ENCODE data around the gene CLMP.
"Not testable (repeated sequence)": the region's sequence is repeated elsewhere in the genome, so short reads cannot be mapped to it uniquely, and the experiment has no call there.

CLMP gene

DNA sequence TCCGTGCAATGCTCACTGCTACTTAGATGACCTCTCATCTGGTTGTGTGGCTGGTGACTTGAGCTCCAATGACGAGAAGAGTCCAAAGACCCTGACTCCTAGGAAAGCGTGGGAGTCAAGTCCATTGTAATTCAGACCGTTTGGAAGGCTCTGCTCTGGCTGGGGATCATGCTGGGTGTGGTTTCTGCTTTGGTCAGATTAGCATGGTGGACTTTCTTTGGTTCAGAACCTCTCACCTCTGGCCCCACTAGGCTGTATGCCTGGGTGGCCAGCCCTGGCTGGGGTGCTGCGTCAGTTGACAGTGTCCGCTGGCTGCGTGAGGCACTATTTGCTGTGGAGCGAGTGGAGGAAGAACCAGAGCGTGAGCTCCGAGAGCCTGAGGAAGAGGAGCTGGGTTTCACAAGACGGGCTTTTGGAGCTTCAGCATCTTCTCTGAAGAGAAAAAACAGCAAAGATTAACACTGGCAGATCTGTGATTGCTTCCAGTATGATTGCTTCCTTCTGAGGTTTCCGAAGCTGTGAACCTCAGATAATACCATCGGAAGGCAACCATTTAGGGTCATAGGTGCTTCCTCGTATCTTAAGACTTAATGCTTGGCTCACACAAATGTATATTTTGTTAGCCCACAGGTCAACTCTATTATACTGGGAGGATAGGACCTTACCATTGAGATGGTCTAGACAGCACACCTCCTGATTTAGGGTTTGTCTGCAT lies 121.5 kb downstream of the CLMP start:
- no peak for DNase-seq

DNA sequence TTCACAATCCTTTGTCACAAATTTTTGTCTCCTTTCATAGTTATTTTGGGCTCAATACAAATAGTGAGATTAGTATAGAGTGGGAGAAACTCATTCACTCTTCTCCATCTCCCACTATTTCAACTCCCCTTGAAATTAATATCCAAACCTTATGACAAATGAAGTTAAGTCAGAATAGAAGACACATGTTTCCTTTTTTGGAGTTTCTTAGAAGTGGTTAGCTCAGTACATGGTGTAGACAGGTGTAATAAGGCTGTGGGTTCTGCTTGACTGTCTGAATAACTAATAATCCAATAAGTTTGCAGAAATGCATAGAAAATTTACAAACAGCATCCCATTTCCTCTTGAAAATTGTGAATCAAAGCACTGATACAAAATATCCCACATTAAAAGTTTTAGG lies 122.3 kb downstream of the CLMP start:
- no peak for DNase-seq

DNA sequence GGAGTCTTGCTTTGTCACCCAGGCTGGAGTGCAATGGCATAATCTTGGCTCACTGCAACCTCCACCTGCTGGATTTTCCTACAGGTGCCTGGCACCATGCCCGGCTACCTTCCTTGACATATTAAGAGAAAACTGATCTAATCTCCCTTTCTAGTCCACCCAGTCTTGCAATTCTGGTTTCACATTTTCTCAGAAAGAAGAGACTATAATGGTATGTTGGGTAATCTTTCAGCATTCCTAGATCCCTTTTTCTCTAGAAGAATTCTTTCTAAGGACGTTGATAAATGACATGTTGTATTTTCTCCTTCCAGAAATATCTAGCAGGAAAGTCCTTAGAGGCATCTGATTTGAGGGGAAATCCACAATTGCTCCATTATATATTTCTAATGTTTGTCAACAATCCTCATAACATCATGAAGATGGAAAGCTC lies 122.7 kb downstream of the CLMP start:
- DNase-seq = no peak

DNA sequence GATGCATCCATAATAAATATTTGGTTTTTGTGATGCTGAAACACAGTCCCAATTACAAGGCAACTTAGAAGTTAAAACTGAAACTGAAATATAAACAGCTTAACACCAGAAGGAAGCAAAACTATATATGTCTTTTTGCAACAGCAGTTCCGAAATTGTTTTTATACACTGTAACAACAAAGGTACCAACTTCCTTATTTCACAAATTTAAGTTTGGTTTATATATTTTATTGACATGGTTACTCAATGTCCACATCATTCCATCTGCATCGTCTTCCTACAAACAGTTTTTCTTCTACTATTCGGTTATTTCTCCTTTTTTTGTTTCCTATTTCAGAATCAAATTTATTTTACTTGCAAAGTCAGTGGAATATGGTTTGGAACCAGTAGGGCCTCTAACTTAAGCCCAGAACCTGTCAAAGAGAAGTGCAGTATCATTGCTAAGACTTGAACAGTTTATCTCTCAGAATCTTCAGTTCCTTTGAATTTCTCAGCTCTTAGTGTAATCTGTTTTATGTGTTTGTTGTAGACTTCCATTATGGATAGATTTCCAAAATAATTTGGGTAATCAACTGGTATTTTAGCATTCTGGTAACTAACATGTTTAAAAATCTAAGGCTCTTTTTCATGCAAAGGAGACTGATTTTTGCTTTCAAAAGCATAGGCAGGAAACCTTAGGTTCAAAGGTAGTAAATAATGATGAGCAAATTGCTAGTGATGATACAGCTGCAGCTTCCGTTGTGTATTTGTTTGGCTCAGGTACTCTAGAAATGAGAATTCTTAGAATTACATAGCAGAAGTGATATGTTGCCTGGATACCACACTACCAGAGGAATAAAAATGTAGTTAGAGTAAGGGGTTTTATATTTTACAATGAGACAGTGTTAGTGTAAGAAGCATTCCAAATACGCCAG lies 124.9 kb downstream of the CLMP start:
- DNase-seq = no peak

DNA sequence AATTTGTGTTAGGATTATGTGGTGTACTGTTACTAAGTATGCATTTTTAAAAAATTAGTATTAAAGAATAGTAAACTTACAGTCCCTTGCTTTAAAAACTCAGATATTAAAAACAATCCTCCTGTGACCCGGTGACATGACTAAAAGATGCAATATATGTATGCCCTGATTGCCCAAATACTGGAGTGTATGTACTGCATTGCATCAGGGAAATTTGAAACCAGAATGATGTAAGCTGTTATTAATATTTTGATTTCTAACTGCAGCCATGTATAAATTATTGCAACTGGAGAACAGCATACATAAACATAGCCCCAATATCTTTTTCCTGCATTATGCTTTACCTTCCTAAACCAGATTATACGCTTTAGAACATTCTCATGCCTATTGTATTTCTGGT lies 129.4 kb downstream of the CLMP start:
- DNase-seq = no peak

DNA sequence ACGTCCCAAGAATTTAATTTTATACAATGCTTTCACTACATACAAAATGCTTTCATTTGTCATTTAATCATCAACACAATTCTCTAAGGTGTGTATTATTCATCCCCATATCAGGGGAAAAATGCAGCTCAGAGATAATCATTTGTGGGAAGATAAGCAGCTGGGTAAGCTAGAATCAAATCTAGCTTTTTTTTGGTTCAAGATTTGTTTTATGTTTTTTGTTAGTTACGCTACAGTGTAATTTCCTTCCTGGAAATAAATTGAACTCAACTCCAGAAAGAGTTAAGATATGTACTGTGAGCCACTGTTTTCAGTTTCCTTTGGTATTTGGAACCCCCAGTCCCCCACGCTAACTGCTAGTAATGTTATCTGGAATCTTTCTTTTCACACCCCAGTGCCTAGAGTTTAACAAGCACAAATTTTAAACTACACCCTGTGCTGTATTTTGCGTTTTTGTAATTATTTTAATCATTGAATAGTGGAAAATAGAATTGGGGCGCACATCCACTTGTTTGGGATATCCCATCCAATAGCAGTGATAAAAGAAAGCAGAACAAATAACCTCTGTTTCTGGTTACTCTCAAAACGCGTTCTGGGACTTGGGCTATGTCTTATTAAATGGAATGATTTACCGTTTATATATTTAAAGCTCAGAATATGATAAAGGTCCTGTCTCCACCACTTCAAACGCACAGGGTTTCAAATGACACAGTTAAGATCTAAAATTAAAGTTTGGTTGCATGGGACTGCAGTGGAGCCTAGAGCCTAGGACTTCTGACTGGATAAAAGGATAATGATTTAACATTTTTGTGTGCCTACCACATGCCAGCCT lies 131.0 kb downstream of the CLMP start:
- DNase-seq = no peak

DNA sequence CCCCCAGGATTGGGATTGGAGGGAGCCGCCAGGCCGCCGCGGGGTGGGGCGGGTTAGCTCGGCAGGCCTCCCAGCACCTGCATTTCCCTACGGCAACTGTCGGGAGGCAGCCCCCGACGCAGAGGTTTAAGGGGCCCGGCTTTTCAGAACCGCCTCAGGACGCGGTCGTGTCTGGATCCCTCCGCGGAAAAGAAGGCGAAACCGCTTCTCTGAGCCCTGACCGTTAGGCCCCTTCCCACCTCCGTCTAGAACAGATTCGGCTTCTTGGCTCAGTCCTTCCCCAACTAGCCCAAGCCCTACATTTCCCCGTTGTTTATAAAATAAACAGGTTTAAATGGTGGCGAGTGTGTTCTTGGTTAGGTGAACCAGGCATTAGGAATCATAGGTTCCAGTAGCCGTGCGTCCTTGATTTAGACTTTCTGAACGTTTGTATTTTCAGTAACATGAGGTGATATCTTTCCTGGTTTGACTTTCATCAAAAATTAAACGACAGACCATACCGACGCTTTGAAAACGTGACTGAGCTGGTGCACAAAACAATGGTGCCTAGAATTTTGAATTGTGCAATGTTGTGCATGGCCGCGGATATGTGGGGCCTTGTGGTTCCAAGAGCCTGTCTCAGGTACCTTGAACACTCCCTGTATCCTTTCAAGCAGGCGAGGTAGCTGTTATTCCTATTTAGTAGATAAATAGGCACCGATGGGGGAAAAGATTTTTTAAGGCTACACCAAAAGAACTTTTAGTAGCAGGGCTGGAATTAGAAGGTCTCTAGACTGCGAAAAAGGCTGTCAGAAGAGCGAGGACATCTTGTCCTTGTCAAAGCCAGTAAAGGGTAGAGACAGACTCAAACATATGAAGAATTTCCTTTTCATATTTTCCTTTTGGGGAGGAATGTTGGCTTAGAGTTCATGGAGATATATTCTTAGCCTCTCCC lies 131.9 kb downstream of the CLMP start:
- DNase-seq = no peak

DNA sequence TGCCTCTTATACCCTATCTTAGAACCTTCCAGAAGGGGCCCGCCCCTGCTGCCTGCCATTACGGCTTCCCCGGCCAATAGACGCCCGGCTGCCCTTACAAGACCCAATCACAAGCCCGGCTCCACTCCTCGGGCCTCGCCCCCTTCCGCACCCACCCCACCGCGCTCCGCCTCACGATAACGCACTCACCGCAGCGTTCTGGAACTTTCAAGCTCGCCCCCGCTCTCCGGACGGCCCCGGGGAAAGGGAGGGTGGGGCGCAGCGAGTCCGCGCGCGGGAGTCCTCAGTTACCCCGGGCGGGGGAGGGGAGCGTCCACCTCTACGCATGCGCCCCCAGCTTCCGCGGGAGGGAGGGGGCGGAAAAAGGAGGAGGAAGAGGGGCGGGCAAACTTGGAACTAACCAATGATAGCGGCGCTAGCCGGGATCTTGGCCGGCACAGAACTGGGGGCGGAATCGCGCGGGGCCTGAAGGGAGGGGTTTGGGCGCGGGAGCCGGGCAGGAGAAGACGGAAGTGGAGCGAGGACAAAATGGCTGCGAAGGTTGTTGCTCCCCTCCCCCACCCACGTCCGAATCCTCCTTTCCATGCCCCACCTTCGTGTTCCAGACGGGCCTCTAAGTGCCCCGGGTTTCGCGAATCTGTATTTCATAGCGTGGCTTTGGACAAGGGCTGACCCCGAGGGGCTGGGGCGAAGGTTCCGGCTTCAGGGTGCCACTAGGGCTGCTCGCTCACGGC lies 132.7 kb downstream of the CLMP start:
- peak; percentile 99 for DNase-seq

DNA sequence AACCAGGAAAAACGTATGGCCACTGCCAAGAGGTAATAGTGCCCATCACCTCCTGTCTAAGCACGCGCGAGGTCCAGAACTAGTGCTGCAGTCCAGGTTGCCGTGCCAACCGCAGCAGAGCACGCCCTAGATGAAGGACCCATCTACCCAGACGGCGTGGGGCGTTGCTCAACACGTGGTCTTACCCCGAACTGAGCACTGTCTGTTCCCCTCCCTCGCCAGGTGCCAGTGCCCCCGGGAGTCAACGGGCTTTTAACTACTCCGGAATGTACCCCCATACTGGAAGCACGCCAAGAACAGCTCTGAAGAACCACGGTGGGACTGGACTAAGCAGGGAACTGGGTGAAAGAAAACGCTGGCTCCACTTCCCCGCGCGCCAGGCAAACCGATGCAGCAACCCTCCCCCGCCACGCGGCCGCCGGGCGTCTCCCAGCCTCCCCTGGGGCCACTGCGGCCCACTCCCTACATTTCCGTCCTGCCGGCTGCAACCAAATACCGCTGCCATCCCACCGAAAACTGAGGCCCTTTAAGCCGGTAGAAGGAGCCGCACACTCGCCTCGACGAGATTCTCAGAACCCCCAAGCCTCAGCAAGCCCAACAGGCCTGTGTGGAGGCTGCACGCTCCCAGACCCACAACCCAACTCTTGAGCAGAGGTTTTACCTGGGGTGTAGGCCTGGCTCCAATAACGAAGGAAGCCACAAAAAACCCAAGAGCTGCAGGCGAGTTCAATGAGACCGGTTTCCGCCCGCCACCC lies 133.5 kb downstream of the CLMP start, which contains the start of gene HSPA8:
HSPA8 (minus strand) TSS at position 734 of the 755 bp plus-strand sequence. CDS start 812 bp downstream, outside the sequence.
- peak; percentile 22 for DNase-seq

DNA sequence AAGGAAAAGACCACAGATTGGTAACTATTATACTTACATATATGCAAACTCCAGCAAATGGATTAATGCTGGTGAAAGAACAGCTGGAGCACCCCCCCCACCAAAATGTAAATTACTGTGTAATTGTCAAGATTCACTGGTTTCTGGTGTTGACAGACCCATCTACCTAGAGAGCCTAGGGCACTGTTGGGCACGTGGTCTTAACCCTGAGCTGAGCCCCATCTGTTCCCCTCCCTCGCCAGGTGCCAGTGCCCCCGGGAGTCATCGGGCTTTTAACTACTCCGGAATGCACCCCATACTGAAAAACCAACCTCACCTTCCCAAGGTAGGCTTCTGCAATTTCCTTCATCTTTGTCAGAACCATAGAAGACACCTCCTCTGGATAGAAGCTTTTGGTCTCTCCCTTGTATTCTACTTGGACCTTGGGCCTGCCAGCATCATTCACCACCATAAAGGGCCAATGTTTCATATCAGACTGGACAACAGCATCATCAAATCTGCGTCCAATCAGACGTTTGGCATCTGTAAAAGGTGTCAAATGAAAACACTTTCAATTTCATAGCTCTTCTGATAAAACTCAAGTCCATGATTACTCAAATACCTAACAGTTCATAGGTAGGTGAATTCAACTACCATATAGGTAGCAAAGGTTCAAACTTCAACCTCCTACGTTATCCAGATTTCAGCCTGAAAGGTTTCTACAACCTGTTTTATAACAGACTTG lies 134.6 kb downstream of the CLMP start:
- no peak for DNase-seq

DNA sequence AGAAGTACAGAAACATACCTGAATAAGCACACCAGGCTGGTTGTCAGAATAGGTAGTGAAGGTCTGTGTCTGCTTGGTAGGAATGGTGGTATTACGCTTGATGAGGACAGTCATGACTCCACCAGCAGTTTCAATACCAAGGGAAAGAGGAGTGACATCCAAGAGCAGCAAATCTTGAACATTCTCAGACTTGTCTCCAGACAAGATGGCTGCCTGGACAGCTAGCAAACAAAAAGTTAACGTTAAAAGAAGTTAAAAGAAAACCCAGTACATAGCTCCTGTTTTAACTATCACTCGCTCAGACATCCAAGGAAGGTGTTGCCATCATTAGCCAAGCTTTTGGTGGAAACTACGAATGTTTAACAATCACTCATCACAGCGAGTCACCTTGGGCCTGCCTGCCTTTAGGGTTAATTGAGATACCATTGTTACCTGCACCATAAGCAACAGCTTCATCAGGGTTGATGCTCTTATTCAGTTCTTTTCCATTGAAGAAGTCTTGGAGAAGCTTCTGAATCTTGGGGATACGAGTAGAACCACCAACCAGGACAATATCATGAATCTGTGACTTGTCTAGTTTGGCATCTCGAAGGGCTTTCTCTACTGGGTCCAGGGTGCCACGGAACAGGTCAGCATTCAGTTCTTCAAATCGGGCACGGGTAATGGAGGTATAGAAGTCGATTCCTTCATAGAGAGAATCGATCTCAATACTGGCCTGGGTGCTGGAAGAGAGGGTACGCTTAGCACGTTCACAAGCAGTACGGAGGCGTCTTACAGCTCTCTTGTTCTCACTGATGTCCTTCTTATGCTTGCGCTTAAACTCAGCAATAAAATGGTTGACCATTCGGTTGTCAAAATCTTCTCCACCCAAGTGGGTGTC lies 135.8 kb downstream of the CLMP start:
- DNase-seq = not testable (repeated sequence)

DNA sequence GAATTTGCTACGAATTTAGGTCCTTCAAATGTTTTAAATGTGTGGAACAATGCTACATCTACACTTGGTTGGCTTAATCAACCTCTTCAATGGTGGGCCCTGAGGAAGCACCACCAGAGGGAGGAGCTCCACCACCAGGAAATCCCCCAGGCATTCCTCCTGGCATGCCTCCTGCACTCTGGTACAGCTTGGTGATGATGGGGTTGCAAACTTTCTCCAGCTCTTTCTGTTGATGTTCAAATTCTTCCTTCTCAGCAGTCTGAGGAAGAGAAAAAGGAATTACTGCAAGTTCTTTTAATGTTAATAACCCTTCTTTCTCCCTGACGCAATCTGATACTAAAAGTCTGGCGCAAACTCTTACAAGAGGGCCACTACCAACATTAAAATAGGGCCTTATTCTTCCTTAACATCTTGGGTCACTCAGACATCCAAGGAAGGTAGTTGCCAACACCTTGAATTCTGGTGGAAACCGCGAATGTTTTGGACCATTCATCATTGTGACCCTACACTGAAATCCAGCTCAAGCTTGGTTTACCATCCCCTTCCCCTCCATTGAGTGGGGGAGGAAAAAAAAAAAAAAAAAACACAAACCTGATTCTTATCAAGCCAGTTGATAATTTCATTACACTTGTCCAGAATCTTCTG lies 137.3 kb downstream of the CLMP start:
- no peak for DNase-seq

DNA sequence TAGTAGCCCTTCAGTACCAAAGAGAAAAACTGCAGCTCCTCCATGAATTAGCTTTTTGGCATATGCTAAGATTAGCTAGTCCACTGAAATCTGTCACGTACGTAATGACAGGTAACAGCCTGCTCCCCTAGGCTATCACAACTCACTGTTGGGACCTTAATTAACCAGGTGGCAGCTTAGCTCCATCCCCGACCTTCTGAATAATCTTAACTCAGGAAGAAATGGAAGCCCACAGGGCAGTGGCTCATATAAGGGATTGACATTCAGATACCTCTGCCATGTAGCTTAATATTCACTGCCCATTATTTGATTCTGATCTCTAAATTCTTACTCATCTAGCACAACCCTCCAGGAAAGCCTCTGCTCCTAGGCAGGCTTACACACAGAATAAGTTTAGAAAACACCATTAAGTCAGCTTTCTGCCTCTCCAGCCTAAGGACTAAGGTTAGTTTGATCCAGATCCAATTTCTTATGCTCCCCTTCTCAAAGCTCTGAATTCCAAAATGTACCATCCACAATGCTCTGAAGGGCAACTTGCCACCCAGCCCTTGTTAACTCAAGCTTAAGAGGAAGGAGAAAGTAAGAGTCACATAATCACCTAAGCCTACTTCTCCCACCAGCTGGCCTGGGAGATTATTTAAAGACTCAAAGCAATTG lies 138.1 kb downstream of the CLMP start:
- DNase-seq = no peak

DNA sequence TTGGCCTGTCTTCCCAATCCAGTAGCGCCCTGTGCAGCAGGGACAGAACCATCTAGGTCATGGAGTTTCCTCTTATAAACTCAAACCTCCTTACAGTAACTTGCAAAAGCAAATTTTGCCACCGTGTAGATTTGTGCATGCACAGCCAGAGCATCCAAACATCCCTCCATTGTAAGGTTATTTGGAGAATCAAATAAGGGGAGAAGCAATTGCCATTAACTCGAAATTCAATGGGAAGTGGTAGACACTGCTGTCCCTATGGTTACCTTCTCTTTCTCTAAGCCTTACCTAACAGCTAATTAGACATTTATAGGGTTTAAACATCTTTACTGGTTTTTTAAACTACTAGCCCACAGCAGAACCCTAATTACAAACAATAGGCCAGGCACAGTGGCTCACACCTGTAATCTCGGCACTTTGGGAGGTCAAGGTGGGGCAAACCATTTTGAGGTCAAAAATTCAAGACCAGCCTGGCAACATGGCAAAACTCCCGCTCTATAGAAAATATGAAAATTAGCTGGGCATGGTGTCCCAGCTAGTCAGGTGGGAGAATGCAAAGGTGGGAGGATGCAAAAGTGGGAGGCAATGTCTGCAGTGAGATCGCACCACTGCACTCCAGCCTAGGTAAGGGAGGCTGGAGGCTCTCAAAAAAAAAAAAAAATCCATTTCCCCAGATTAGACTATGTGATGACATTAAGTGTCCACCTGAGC lies 139.7 kb downstream of the CLMP start:
- no peak for DNase-seq

DNA sequence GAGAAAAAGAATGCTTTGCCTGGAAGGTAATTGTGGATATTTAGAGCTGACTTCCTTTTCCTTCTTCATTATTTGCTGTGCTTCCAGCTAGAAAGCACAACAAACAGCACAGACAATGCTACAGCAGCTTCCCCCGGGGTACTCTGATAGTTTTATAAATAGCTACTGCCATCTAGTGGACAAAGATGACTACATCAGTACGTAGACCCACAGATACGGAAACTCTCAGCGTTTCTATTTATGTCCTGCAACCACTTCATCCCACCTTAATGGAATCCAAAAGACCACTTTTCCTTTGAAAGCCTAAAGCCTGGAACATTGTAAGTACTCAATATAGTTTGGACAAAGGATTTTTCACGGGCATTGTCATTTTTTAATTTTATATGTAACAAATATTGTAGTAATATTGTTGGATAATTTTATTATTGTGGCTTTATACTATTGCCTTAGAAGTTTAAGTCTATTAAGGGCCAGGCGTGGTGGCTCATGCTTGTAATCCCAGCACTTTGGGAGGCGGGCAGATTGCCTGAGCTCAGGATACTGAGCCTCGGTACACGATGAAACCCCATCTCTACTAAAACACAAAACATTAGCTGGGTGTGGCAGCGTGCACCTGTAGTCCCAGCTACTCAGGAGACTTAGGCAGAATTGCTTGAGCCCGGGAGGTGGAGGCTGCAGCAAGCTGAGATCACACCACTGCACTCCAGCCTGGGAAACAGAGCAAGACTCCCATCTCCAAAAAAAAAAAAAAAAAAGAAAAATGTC lies 140.6 kb downstream of the CLMP start:
- DNase-seq = peak; percentile 68
